DOHH2 (cell line): ENCODE data around the gene SLC17A8.

Source experiments
- CTCF ChIP-seq: fragments of 200-600 bp; sonication (generic); IDR thresholded peaks from one replicate; pipeline ENCODE4 v1.5.1; 2014; ENCODE audit warnings: antibody characterized with exemption, mild to moderate bottlenecking, low read depth, low read length; ENCODE audit not compliant: poor library complexity, severe bottlenecking
- EZH2phosphoT487 ChIP-seq: fragments of 200-600 bp; sonication (generic); IDR thresholded peaks from 2 replicates; pipeline ENCODE4 v1.6.1; 2017; ENCODE audit warnings: borderline replicate concordance, mild to moderate bottlenecking, antibody characterized with exemption, low read length, moderate library complexity, mixed read lengths

GRCh38 chr12:100437038-100437841, 80.4 kb downstream of the SLC17A8 start:
- TF ChIP-seq CTCF (no peak), EZH2phosphoT487 (no peak)
